Measurements from ENCODE around the gene ANKRD11. TPM values are rescaled to one million over a fixed set of nuclear protein-coding genes. Genes with fewer than 3 reads are reported as not detected.

Gene ANKRD11
- total RNA-seq, 1 experiment from 2014 or later, result 266 TPM

GRCh38 chr16:89478576-89479221, 11.7 kb downstream of the ANKRD11 start:
- CTCF ChIA-PET, result no interaction called here
- no peak for TF ChIP-seq EGR1 (IDR thresholded peaks at IDR 0.05; ENCODE audit: low read depth)
- TF ChIP-seq SIN3A (IDR thresholded peaks at IDR 0.05; ENCODE audit: low read depth), result no peak
- no peak for TF ChIP-seq CBX3 (IDR thresholded peaks at IDR 0.05; ENCODE audit: low read depth)
- no peak for TF ChIP-seq POLR2A (IDR thresholded peaks at IDR 0.05; ENCODE audit: borderline replicate concordance, extremely low read depth, insufficient read depth, insufficient read length)
- no peak for TF ChIP-seq CTCF (IDR thresholded peaks at IDR 0.05 in 2 of 3, conservative IDR thresholded peaks at IDR 0.05 in 1 of 3; ENCODE audit: borderline replicate concordance in 1 of 3, insufficient read depth in 1 of 3, low read depth in 2 of 3, low read length in 2 of 3)
- TF ChIP-seq JUND (IDR thresholded peaks at IDR 0.05), result no peak
- no peak for TF ChIP-seq ELF1 (IDR thresholded peaks at IDR 0.05; ENCODE audit: borderline replicate concordance, low read depth)
- no peak for TF ChIP-seq ZNF274 (IDR thresholded peaks at IDR 0.05; ENCODE audit: low read depth, low read length)
- DNase-seq (ENCODE audit: low read depth, low spot score) (no peak), ATAC-seq (no peak)
- no TSS peak for BruUV-seq (replicated peaks)
- no peak overlapping the region for H3K4me3 ChIP-seq (replicated peaks in 1 of 2; ENCODE audit: low read depth in 1 of 2, low read length in 2 of 2)
- RAD21 ChIA-PET (ENCODE audit: low non-redundant PET in 1 of 2, low total read pairs in 2 of 2, uncharacterized antibody in 2 of 2, unreplicated experiment in 2 of 2), result no interaction called here
- no peak overlapping the region for H3K27ac ChIP-seq (ENCODE audit: low read depth, low read length)
- intact Hi-C loops (cut with micrococcal nuclease), result no loop called here
- H3K9me3 ChIP-seq (ENCODE audit: control insufficient read depth in 1 of 2, insufficient read depth in 1 of 2, low read depth in 1 of 2, low read length in 2 of 2), result no peaks in the 10 kb centered on the region
- peaks cover 71% of the 10 kb centered on the region for H4K20me1 ChIP-seq (ENCODE audit: insufficient read depth)
- H3K9ac ChIP-seq (ENCODE audit: low read length), result no peak overlapping the region
- H3K36me3 ChIP-seq (ENCODE audit: control insufficient read depth in 1 of 2, insufficient read depth in 2 of 2, low read length in 2 of 2), result peaks cover 0 to 4% of the 10 kb centered on the region in 2 experiments; a peak in 1 of 4 replicates
- H3K79me2 ChIP-seq (ENCODE audit: insufficient read depth, low read length), result peaks cover 100% of the 10 kb centered on the region
- POLR2A ChIA-PET, result no interaction called here
- H3K9me2 ChIP-seq (ENCODE audit: insufficient read depth), result no peaks in the 10 kb centered on the region
- H3K4me1 ChIP-seq (ENCODE audit: control insufficient read depth in 1 of 2, insufficient read depth in 2 of 2, low read length in 2 of 2), result peaks cover 43 to 82% of the 10 kb centered on the region in 2 experiments
- no peak overlapping the region for H3K4me2 ChIP-seq (ENCODE audit: low read length)
- no peaks in the 10 kb centered on the region for H3K27me3 ChIP-seq (ENCODE audit: insufficient read depth, low read length)
- no peak overlapping the region for H2AFZ ChIP-seq (ENCODE audit: low read depth, low read length, poor library complexity, severe bottlenecking)

GRCh38 chr16:89476811-89477261, 13.5 kb downstream of the ANKRD11 start:
- intact Hi-C loops (cut with micrococcal nuclease), result no loop called here
- CTCF ChIA-PET, result no interaction called here
- Histone ChIP-seq H3K4me2 (ENCODE audit: low read length) (peak overlapping the region; percentile 35), H3K36me3 (ENCODE audit: control insufficient read depth in 1 of 2, insufficient read depth in 2 of 2, low read length in 2 of 2) (no peaks in the 10 kb centered on the region), H3K4me1 (ENCODE audit: control insufficient read depth in 1 of 2, insufficient read depth in 2 of 2, low read length in 2 of 2) (peaks cover 57 to 87% of the 10 kb centered on the region in 2 experiments), H3K9ac (ENCODE audit: low read length) (peak overlapping the region; percentile 12; the same call in 1 of the 2 replicates), H3K9me3 (ENCODE audit: control insufficient read depth in 1 of 2, insufficient read depth in 1 of 2, low read depth in 1 of 2, low read length in 2 of 2) (no peaks in the 10 kb centered on the region), H4K20me1 (ENCODE audit: insufficient read depth) (peaks cover 75% of the 10 kb centered on the region), H3K9me2 (ENCODE audit: insufficient read depth) (no peaks in the 10 kb centered on the region), H3K27me3 (ENCODE audit: insufficient read depth, low read length) (no peaks in the 10 kb centered on the region), H3K79me2 (ENCODE audit: insufficient read depth, low read length) (peaks cover 100% of the 10 kb centered on the region), H3K4me3 (replicated peaks in 1 of 2; ENCODE audit: low read depth in 1 of 2, low read length in 2 of 2) (no peak overlapping the region), H3K27ac (ENCODE audit: low read depth, low read length) (0 out of 2 replicates have a peak overlapping the region, but pooled peaks have one; percentile 13), H2AFZ (ENCODE audit: low read depth, low read length, poor library complexity, severe bottlenecking) (no peak overlapping the region)
- RAD21 ChIA-PET (ENCODE audit: low non-redundant PET in 1 of 2, low total read pairs in 2 of 2, uncharacterized antibody in 2 of 2, unreplicated experiment in 2 of 2), result no interaction called here
- POLR2A ChIA-PET, result no interaction called here
- BruUV-seq (replicated peaks), result no TSS peak
- DNase-seq (ENCODE audit: low read depth, low spot score) (no peak), ATAC-seq (peak; percentile 20; the same call in 1 of the 2 replicates)
- TF ChIP-seq TCF7L2 (IDR thresholded peaks at IDR 0.05; ENCODE audit: borderline replicate concordance, extremely low read depth, insufficient read depth, insufficient read length) (no peak), EZH2 (IDR thresholded peaks at IDR 0.05) (no peak), ELF1 (IDR thresholded peaks at IDR 0.05; ENCODE audit: borderline replicate concordance, low read depth) (no peak), CTCF (IDR thresholded peaks at IDR 0.05 in 2 of 3, conservative IDR thresholded peaks at IDR 0.05 in 1 of 3; ENCODE audit: borderline replicate concordance in 1 of 3, insufficient read depth in 1 of 3, low read depth in 2 of 3, low read length in 2 of 3) (no peak), SRF (IDR thresholded peaks at IDR 0.05; ENCODE audit: low read depth) (no peak), ZFX (IDR thresholded peaks at IDR 0.05) (no peak), EZH2phosphoT487 (IDR thresholded peaks at IDR 0.05; ENCODE audit: borderline replicate concordance) (no peak), RAD21 (IDR thresholded peaks at IDR 0.05; ENCODE audit: low read depth) (no peak), JUND (IDR thresholded peaks at IDR 0.05) (no peak), ZNF274 (IDR thresholded peaks at IDR 0.05; ENCODE audit: low read depth, low read length) (no peak), POLR2A (IDR thresholded peaks at IDR 0.05; ENCODE audit: borderline replicate concordance, extremely low read depth, insufficient read depth, insufficient read length) (no peak), CBX3 (IDR thresholded peaks at IDR 0.05; ENCODE audit: low read depth) (no peak)

All from HCT116 (cell line).